K562 (cell line): ENCODE results near the gene NR6A1. TPM values are rescaled to one million over a fixed set of nuclear protein-coding genes. Genes with fewer than 3 reads are reported as not detected.

Experiments used
- ATAC-seq: fragments of 200-7000 bp; cut with Tn5 transposase; 3 replicates; pipeline ENCODE4 v1.9.1; 2020; ENCODE audit warnings: moderate library complexity
- BruUV-seq: library from RNA; stranded (reverse); fragments of 400-500 nt; replicated peaks from 2 replicates; lab custom pipeline; 2021; lab: Mats Ljungman, UMichigan
- CTCF ChIA-PET: fragments of 300-600 bp; formaldehyde crosslinking; extraction: SDS; loops from one replicate; lab custom pipeline; 2021; ENCODE audit warnings: low intra/inter-chr PET ratio; lab: Yijun Ruan, JAX
- POLR2A ChIA-PET: fragments of 300-600, 350-650 bp; sonication (Branson Sonifier 250); formaldehyde crosslinking; extraction: SDS; loops from one replicate; lab custom pipeline; 2021; ENCODE audit warnings: antibody characterized with exemption, inconsistent platforms; lab: Yijun Ruan, JAX
- DNase-seq, 4 experiments: peaks; one replicate each; pipeline versions ENCODE4 v3.0.0 to v3.0.0-alpha.2; 2011 to 2018; ENCODE audit warnings: low spot score in 3 of 4, mixed read lengths in 3 of 4; ENCODE audit errors: extremely low read depth in 1 of 4
- FAIRE-seq: peaks from 2 replicates; lab custom pipeline; 2011; peaks lifted over from hg19 to GRCh38; lab: Jason Lieb, UNC
- H2AFZ ChIP-seq: 2 replicates; pipeline ENCODE4 v1.6.0; 2011; ENCODE audit warnings: low read depth, low read length, control low read depth, inconsistent platforms
- H3K27ac ChIP-seq: fragments of 200-600 bp; 3 replicates; pipeline ENCODE4 v1.8.0; 2011; ENCODE audit warnings: low read depth, mild to moderate bottlenecking, control low read depth, inconsistent platforms, low read length, moderate library complexity, mixed read lengths; ENCODE audit errors: extremely low read depth
- H3K27me3 ChIP-seq, 2 experiments: fragments of 300-600 bp in 1 of 2; 2 replicates in 1 of 2; 3 replicates in 1 of 2; pipeline versions ENCODE4 v1.6.0 to v1.8.0; 2011; ENCODE audit warnings: inconsistent platforms in 2 of 2, low read length in 2 of 2, mild to moderate bottlenecking in 1 of 2, mixed read lengths in 1 of 2, moderate library complexity in 1 of 2; ENCODE audit not compliant: control insufficient read depth in 2 of 2, insufficient read depth in 2 of 2
- H3K36me3 ChIP-seq: fragments of 300-600 bp; 3 replicates; pipeline ENCODE4 v1.8.0; 2011; ENCODE audit warnings: mild to moderate bottlenecking, low read length, inconsistent platforms; ENCODE audit not compliant: control insufficient read depth, insufficient read depth
- H3K4me1 ChIP-seq, 2 experiments: fragments of 200-600 bp in 1 of 2; replicated peaks in 1 of 2; 2 replicates in 1 of 2; 3 replicates in 1 of 2; pipeline versions ENCODE4 v1.5.1 to v1.8.0; 2011; ENCODE audit warnings: inconsistent platforms in 2 of 2, low read length in 2 of 2, mild to moderate bottlenecking in 1 of 2, mixed read lengths in 1 of 2, moderate library complexity in 1 of 2; ENCODE audit not compliant: control insufficient read depth in 2 of 2, insufficient read depth in 2 of 2
- H3K4me2 ChIP-seq: 2 replicates; pipeline ENCODE4 v1.6.1; 2011; ENCODE audit warnings: low read length, control low read depth, inconsistent platforms, mixed read lengths; ENCODE audit not compliant: insufficient read depth
- H3K4me3 ChIP-seq: fragments of 200-600 bp; sonication (generic), shearing (Covaris generic); 2 replicates; pipeline ENCODE4 v1.5.1; 2016; ENCODE audit warnings: control low read depth, inconsistent platforms
- H3K79me2 ChIP-seq: fragments of 200-600 bp; 3 replicates; pipeline ENCODE4 v1.8.0; 2011; ENCODE audit warnings: low read length, inconsistent platforms; ENCODE audit not compliant: control insufficient read depth, insufficient read depth
- H3K9ac ChIP-seq, 2 experiments: 2 replicates each; pipeline versions ENCODE4 v1.6.0 to v1.6.1; 2011; ENCODE audit warnings: low read depth in 2 of 2, low read length in 2 of 2, control low read depth in 1 of 2, inconsistent platforms in 1 of 2, mild to moderate bottlenecking in 1 of 2, mixed read lengths in 1 of 2; ENCODE audit not compliant: insufficient read depth in 1 of 2
- H3K9me1 ChIP-seq: one replicate; pipeline ENCODE4 v1.6.0; 2011; ENCODE audit warnings: inconsistent platforms, mild to moderate bottlenecking, low read length, moderate library complexity; ENCODE audit not compliant: control insufficient read depth, insufficient read depth
- H3K9me3 ChIP-seq: replicated peaks from 2 replicates; pipeline ENCODE4 v1.5.1; 2011; ENCODE audit warnings: low read depth, low read length, inconsistent platforms; ENCODE audit not compliant: control insufficient read depth, insufficient read depth
- H4K20me1 ChIP-seq: replicated peaks from 2 replicates; pipeline ENCODE4 v1.6.1; 2011; ENCODE audit warnings: low read length, inconsistent platforms, mixed read lengths; ENCODE audit not compliant: control insufficient read depth, insufficient read depth
- FOXK1 ChIP-seq: sonication (generic); formaldehyde crosslinking; IDR thresholded peaks from 2 replicates; pipeline ENCODE4 v1.8.0; 2022; ENCODE audit warnings: missing genetic modification reagents, mild to moderate bottlenecking, borderline replicate concordance
- MTF1 ChIP-seq: fragments of 250-450 bp; sonication (Bioruptor Pico); IDR thresholded peaks from 2 replicates; pipeline ENCODE4 v1.9.0; 2021; ENCODE audit warnings: moderate library complexity, mild to moderate bottlenecking, inconsistent platforms, borderline replicate concordance
- OTX1 ChIP-seq: fragments of 450-650 bp; formaldehyde crosslinking; IDR thresholded peaks from 2 replicates; pipeline ENCODE4 v1.4.0; 2022; ENCODE audit warnings: mild to moderate bottlenecking
- PCBP2 ChIP-seq: fragments of 200-400 bp; formaldehyde crosslinking; IDR thresholded peaks from 2 replicates; pipeline ENCODE4 v1.6.1; 2018; ENCODE audit warnings: low read length, low read depth, mild to moderate bottlenecking, moderate library complexity; ENCODE audit not compliant: poor library complexity, severe bottlenecking
- SMARCA5 ChIP-seq: fragments of 450-650 bp; IDR thresholded peaks from 2 replicates; pipeline ENCODE4 v1.6.1; 2016
- UBTF ChIP-seq, 2 experiments: IDR thresholded peaks; 2 replicates each; pipeline ENCODE4 v1.6.1; 2012; ENCODE audit warnings: improper control_type of control experiment in 2 of 2, low read depth in 2 of 2, low read length in 2 of 2, borderline replicate concordance in 1 of 2
- ZNF57 ChIP-seq: fragments of 450-650 bp; formaldehyde crosslinking; IDR thresholded peaks from 2 replicates; pipeline ENCODE4 v1.4.0; 2020; ENCODE audit warnings: mild to moderate bottlenecking, moderate library complexity
- WGBS: fragments of 100-300 bp; shearing (Covaris generic); methylation state at CpG from one replicate; pipeline ENCODE4 v1.1.6; 2016; ENCODE audit warnings: low coverage, mixed read lengths; ENCODE audit not compliant: insufficient coverage; ENCODE audit errors: missing lambda C conversion rate; 5-methylcytosine and 5-hydroxymethylcytosine counted together
- in situ Hi-C: fragments of 300-500 bp; cut with MboI; formaldehyde crosslinking; loops from 4 replicates; pipeline ENCODE4 v1.15.0; 2018; ENCODE audit warnings: inconsistent platforms, mixed read lengths
- intact Hi-C: fragments of 100-400 bp; cut with micrococcal nuclease; formaldehyde crosslinking; loops from 2 replicates; pipeline ENCODE4 v1.14.2; 2022
- polyA plus RNA-seq, 8 experiments: library from polyadenylated mRNA; depleted of rRNA in 4 of 8; stranded (reverse) in 5 of 8; unstranded in 3 of 8; fragments of >200 nt; fragmentation: Nextera tagmentation in 2 of 8; fragmentation: Illumina TruSeq in 1 of 8; extraction: Ambion mirVana in 2 of 8; extraction: Trizol in 1 of 8; gene quantifications; 2 replicates each; pipeline versions ENCODE4 v1.2.1 to v1.2.3, GENCODE V29; 2011 to 2014; ENCODE audit warnings: inconsistent platforms in 1 of 8, missing spikeins in 1 of 8
- total RNA-seq, 7 experiments: library from RNA; depleted of rRNA in 6 of 7; stranded (reverse); fragments of >200 nt in 6 of 7; fragmentation: Illumina TruSeq in 2 of 7; extraction: Trizol in 2 of 7; gene quantifications; 2 replicates each; pipeline versions ENCODE4 v1.2.1 to v1.2.3, GENCODE V29; 2011 to 2021; ENCODE audit warnings: low replicate concordance in 1 of 7

Gene NR6A1
- total and polyA plus RNA-seq, 9 of the 15 experiments (the other 6 are each of a cell fraction or from before 2014, with no cell fraction given) = 9.7 to 55.4 (median 28.3) TPM

GRCh38 chr9:124784509-124784908, 13.4 kb upstream of the NR6A1 start:
- Histone ChIP-seq H3K9ac (no peak overlapping the region), H3K9me3 (no peaks in the 10 kb centered on the region), H3K9me1 (no peaks in the 10 kb centered on the region), H3K27ac (no peak overlapping the region), H3K4me3 (no peak overlapping the region), H3K36me3 (no peaks in the 10 kb centered on the region), H3K27me3 (peaks cover 0 to 4% of the 10 kb centered on the region in 2 experiments; a peak in 1 of 5 replicates), H2AFZ (no peak overlapping the region), H3K4me1 (peaks cover 0 to 11% of the 10 kb centered on the region in 2 experiments; a peak in 2 of 5 replicates), H4K20me1 (no peaks in the 10 kb centered on the region), H3K4me2 (no peak overlapping the region), H3K79me2 (no peaks in the 10 kb centered on the region)
- FAIRE-seq (no peak), DNase-seq (no peak), ATAC-seq (no peak)
- no peak for TF ChIP-seq FOXK1 (CRISPR knock-in tag)
- no peak for TF ChIP-seq MTF1 (CRISPR knock-in tag)
- TF ChIP-seq PCBP2 = no peak
- no peak for TF ChIP-seq ZNF57 (CRISPR knock-in tag)
- TF ChIP-seq OTX1 (CRISPR knock-in tag) = no peak
- TF ChIP-seq UBTF (IDR thresholded peaks at IDR 0.05; ENCODE audit: borderline replicate concordance in 1 of 2, low read depth in 2 of 2, low read length in 2 of 2) = no peak
- TF ChIP-seq SMARCA5 = no peak
- intact Hi-C loops (no loop called here), in situ Hi-C loops (no loop called here)
- no TSS peak for BruUV-seq
- 77% methylated on average over 2 of the region's 2 CpGs for WGBS
- ChIA-PET POLR2A (no interaction called here), CTCF (no interaction called here)
